Transverse colon (tissue), 4 donors: ENCODE results near the gene CD84.

Source experiments
- CTCF ChIP-seq, 5 experiments: fragments of 200-600 bp in 3 of 5; fragments of 450-650 bp in 2 of 5; sonication (generic) in 3 of 5; IDR thresholded peaks; 1 replicate in 2 of 5; 2 replicates in 3 of 5; pipeline ENCODE4 v1.5.1; 2016 to 2017; ENCODE audit warnings: antibody characterized with exemption in 5 of 5, inconsistent platforms in 3 of 5, mild to moderate bottlenecking in 2 of 5, moderate library complexity in 1 of 5
- EP300 ChIP-seq: sonication (generic); formaldehyde crosslinking; IDR thresholded peaks from one replicate; pipeline ENCODE4 v1.6.1; 2017; ENCODE audit warnings: antibody characterized with exemption, low read depth
- POLR2A ChIP-seq: fragments of 450-650 bp; IDR thresholded peaks from one replicate; pipeline ENCODE4 v1.6.1; 2016; ENCODE audit warnings: antibody characterized with exemption, mild to moderate bottlenecking, moderate library complexity
- POLR2AphosphoS5 ChIP-seq, 3 donors: sonication (generic); formaldehyde crosslinking; IDR thresholded peaks; one replicate each; pipeline ENCODE4 v1.6.1; 2016; ENCODE audit warnings: antibody characterized with exemption in 3 of 3

GRCh38 chr1:160576390-160576789 is 2.9 kb downstream of the CD84 start:
- TF ChIP-seq CTCF (IDR thresholded peaks at IDR 0.05) (no peak), POLR2A (no peak), POLR2AphosphoS5 (IDR thresholded peaks at IDR 0.05) (no peak), EP300 (no peak)
